PC-9 (cell line): ENCODE measurements around the gene EPHB1.
"Not testable (repeated sequence)": the region's sequence is repeated elsewhere in the genome, so short reads cannot be mapped to it uniquely, and the experiment has no call there.

Experiments used
- EZH2 ChIP-seq: fragments of 200-600 bp; sonication (generic); IDR thresholded peaks from 2 replicates; pipeline ENCODE4 v1.8.0; 2017; ENCODE audit warnings: antibody characterized with exemption, low read depth
- TF ChIP-seq, protein P1 (sequence below): fragments of 200-600 bp; sonication (generic); conservative IDR thresholded peaks from 2 replicates; pipeline ENCODE4 v1.6.1; 2017; ENCODE audit warnings: mixed run types, antibody characterized with exemption, mild to moderate bottlenecking, moderate library complexity

DNA sequence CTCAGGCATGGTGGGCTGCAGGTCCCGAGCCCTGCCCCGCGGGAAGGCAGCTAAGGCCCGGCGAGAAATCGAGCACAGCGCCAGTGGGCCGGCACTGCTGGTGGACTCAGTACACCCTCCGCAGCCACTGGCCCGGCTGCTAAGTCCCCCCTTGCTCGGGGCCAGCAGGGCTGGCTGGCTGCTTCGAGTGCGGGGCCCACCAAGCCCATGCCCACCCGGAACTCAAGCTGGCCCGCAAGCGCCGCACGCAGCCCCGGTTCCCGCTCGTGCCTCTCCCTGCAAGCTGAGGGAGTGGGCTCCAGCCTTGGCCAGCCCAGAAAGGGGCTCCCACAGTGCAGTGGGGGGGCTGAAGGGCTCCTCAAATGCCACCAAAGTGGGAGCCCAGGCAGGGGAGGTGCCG, 244.5 kb downstream of the EPHB1 start:
- TF ChIP-seq, protein P1, sequence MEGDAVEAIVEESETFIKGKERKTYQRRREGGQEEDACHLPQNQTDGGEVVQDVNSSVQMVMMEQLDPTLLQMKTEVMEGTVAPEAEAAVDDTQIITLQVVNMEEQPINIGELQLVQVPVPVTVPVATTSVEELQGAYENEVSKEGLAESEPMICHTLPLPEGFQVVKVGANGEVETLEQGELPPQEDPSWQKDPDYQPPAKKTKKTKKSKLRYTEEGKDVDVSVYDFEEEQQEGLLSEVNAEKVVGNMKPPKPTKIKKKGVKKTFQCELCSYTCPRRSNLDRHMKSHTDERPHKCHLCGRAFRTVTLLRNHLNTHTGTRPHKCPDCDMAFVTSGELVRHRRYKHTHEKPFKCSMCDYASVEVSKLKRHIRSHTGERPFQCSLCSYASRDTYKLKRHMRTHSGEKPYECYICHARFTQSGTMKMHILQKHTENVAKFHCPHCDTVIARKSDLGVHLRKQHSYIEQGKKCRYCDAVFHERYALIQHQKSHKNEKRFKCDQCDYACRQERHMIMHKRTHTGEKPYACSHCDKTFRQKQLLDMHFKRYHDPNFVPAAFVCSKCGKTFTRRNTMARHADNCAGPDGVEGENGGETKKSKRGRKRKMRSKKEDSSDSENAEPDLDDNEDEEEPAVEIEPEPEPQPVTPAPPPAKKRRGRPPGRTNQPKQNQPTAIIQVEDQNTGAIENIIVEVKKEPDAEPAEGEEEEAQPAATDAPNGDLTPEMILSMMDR = not testable (repeated sequence)
- TF ChIP-seq EZH2 = not testable (repeated sequence)
